ENCODE data around the gene ENDOG. TPM values are rescaled to one million over a fixed set of nuclear protein-coding genes. Genes with fewer than 3 reads are reported as not detected.

ENDOG gene
- total RNA-seq, 1 experiment from 2014 or later = 16.7 TPM

GRCh38 chr9:128818839-128819715 lies 777 bp downstream of the ENDOG start:
- Histone ChIP-seq H3K79me2 (ENCODE audit: insufficient read depth, low read length) (no peaks in the 10 kb centered on the region), H3K9me3 (ENCODE audit: control insufficient read depth, low read depth, low read length) (no peaks in the 10 kb centered on the region), H3K23ac (ENCODE audit: insufficient read length, low read depth, low read length) (no peak overlapping the region), H2AFZ (ENCODE audit: low read length) (no peak overlapping the region), H3K23me2 (ENCODE audit: insufficient read length, low read depth, low read length, poor library complexity, severe bottlenecking) (peaks cover 11% of the 10 kb centered on the region), H3K27me3 (ENCODE audit: insufficient read depth, low read length) (no peaks in the 10 kb centered on the region), H3T11ph (ENCODE audit: low read length) (no peak overlapping the region), H2BK12ac (ENCODE audit: insufficient read length, low read depth, low read length) (no peak overlapping the region), H3K79me1 (ENCODE audit: insufficient read depth, low read depth, low read length, poor library complexity, severe bottlenecking) (no peaks in the 10 kb centered on the region), H3K9ac (ENCODE audit: extremely low read depth, insufficient read length, low read length) (no peak overlapping the region), H3K18ac (ENCODE audit: insufficient read length, low read depth, low read length) (peak overlapping the region; percentile 36), H2BK120ac (ENCODE audit: low read depth, low read length, poor library complexity, severe bottlenecking) (no peak overlapping the region), H4K8ac (replicated peaks; ENCODE audit: insufficient read length, low read depth, low read length) (no peak overlapping the region), H3K14ac (ENCODE audit: insufficient read depth, low read length) (peak overlapping the region; percentile 63; the same call in 1 of the 2 replicates), H3K4me2 (ENCODE audit: insufficient read depth, insufficient read length, low read length) (peak overlapping the region; percentile 56), H3K4ac (ENCODE audit: low read depth, low read length) (no peak overlapping the region), H3K4me1 (ENCODE audit: insufficient read depth, low read length) (no peaks in the 10 kb centered on the region), H4K91ac (ENCODE audit: insufficient read length, low read depth, low read length) (no peak overlapping the region), H3K56ac (ENCODE audit: insufficient read length, low read depth, low read length) (no peak overlapping the region), H2BK5ac (ENCODE audit: insufficient read length, low read length) (no peak overlapping the region), H3K27ac (ENCODE audit: insufficient read length, low read depth, low read length) (no peak overlapping the region), H4K20me1 (ENCODE audit: control insufficient read depth, insufficient read depth, insufficient read length) (no peaks in the 10 kb centered on the region), H4K5ac (ENCODE audit: insufficient read length, low read depth, low read length) (no peak overlapping the region), H2BK15ac (ENCODE audit: low read depth, low read length) (no peak overlapping the region), H2AK5ac (ENCODE audit: insufficient read length, low read length) (no peak overlapping the region), H2BK20ac (ENCODE audit: low read depth, low read length, poor library complexity, severe bottlenecking) (no peak overlapping the region)
- H3K36me3 Mint-ChIP-seq (ENCODE audit: insufficient read depth in 1 of 3, low read depth in 3 of 3) = peaks cover 8 to 31% (median 28%) of the 10 kb centered on the region in 3 experiments; a peak in 6 of 7 replicates
- peak overlapping the region in 1 of 3 experiments; percentile 89; a peak in 1 of 7 replicates for H3K27ac Mint-ChIP-seq
- no peak for TF ChIP-seq CTCF (conservative IDR thresholded peaks at IDR 0.05)
- peak; percentile 54 for DNase-seq
- H3K27me3 Mint-ChIP-seq (ENCODE audit: low read depth) = no peaks in the 10 kb centered on the region; the same call in none of the 2 replicates
- peaks cover 11 to 12% of the 10 kb centered on the region in 2 experiments for H3K4me1 Mint-ChIP-seq
- H3K4me3 Mint-ChIP-seq = peak overlapping the region; percentile 68 to 83
- WGBS (ENCODE audit: extremely low coverage, insufficient read length, low lambda C conversion rate) = no CpG with 5 or more reads among the region's 90 CpGs
- H3K9me3 Mint-ChIP-seq = no peaks in the 10 kb centered on the region

All from H9 (cell line).